Ectodermal cell (in vitro differentiated cells): ENCODE results near the gene NGEF.

ENCODE experiments used
- H3K27ac ChIP-seq: 2 replicates; pipeline ENCODE4 v1.7.0; 2013; ENCODE audit warnings: mild to moderate bottlenecking, low read depth, low read length; ENCODE audit not compliant: insufficient read depth, poor library complexity, severe bottlenecking
- H3K27me3 ChIP-seq: 2 replicates; pipeline ENCODE4 v1.7.0; 2013; ENCODE audit warnings: mild to moderate bottlenecking, low read length; ENCODE audit not compliant: insufficient read depth, control insufficient read depth, poor library complexity, severe bottlenecking
- H3K36me3 ChIP-seq: one replicate; pipeline ENCODE4 v1.7.0; 2013; ENCODE audit warnings: low read length; ENCODE audit not compliant: control insufficient read depth, insufficient read depth
- H3K4me1 ChIP-seq: one replicate; pipeline ENCODE4 v1.7.0; 2013; ENCODE audit warnings: low read length; ENCODE audit not compliant: control insufficient read depth, insufficient read depth
- H3K4me3 ChIP-seq: 2 replicates; pipeline ENCODE4 v1.7.0; 2013; ENCODE audit warnings: low read depth, low read length, control low read depth; ENCODE audit not compliant: insufficient read depth
- H3K9me3 ChIP-seq: 2 replicates; pipeline ENCODE4 v1.7.0; 2013; ENCODE audit warnings: mild to moderate bottlenecking, low read length, moderate library complexity; ENCODE audit not compliant: control insufficient read depth
- WGBS, 2 experiments: methylation state at CpG; one replicate each; pipeline ENCODE4 v1.1.7; 2013; ENCODE audit warnings: missing lambda C conversion rate in 2 of 2; 5-methylcytosine and 5-hydroxymethylcytosine counted together

The NGEF gene

GRCh38 chr2:232871835-232872736, 141.0 kb downstream of the NGEF start:
- H3K36me3 ChIP-seq, result no peaks in the 10 kb centered on the region
- peaks cover 4% of the 10 kb centered on the region for H3K4me1 ChIP-seq
- H3K4me3 ChIP-seq, result no peak overlapping the region
- H3K9me3 ChIP-seq, result no peaks in the 10 kb centered on the region
- no peak overlapping the region for H3K27ac ChIP-seq
- H3K27me3 ChIP-seq, result peaks cover 28% of the 10 kb centered on the region
- 90 to 91% methylated on average over 22 of the region's 22 CpGs for WGBS, 2 experiments

DNA sequence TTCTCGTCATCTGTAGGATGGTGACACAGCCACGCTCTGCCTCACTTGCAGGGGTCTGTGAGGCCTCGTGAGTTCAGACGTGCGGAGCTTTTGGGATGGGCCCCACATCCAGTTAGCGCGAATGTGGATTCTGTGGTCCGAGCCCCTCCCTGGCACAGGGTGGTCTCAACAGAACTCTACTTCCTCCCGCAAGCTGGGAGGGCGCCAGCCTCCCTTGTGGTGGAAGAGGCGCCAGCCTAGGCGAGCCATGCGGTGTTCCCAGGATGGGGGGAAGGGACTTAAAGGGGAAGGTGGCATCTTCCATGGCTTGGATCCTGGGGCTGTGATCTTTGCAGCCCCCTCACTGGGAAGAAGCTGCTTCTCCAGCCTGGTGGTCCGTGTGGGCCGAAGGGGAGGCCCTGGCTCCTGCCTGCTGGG, 141.6 kb downstream of the NGEF start:
- H3K4me3 ChIP-seq, result no peak overlapping the region
- 93% methylated on average over 15 of the region's 15 CpGs for WGBS, 2 experiments
- H3K4me1 ChIP-seq, result peaks cover 4% of the 10 kb centered on the region
- H3K27me3 ChIP-seq, result peaks cover 21% of the 10 kb centered on the region
- H3K27ac ChIP-seq, result no peak overlapping the region
- no peaks in the 10 kb centered on the region for H3K9me3 ChIP-seq
- no peaks in the 10 kb centered on the region for H3K36me3 ChIP-seq

DNA sequence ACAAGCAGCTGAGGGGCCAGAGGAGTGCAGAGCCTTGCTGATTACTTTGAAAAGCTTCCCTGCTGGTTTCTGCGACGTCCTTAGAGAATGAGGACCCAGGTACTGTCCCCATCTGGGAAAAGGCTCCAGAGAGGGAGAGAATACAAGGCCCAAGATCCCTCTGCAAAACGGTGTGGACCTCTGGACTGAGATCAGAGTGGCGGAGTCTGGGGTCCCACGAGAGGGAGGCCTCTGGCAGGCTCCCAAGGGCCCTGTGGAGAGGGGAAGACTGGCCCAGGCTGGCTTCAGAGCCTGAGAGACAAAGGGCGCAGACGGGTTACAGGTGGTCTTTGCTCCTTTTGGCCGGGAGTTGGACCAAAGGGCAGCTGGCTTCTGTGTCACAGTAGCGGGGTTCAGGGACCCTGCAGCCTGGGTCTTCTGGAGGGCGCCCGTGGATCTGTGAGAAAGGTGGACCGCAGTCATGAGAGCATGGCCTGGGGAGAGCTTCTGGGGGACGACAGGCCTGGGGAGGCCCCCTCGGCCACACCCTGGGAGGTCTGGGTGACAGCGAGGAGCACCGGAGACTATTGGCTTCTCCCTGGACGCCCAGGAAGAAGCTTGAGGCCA, 142.2 kb downstream of the NGEF start:
- H3K27me3 ChIP-seq, result peaks cover 16% of the 10 kb centered on the region
- no peaks in the 10 kb centered on the region for H3K9me3 ChIP-seq
- WGBS, 2 experiments, result 86 to 87% methylated on average over 17 of the region's 17 CpGs
- no peak overlapping the region for H3K4me3 ChIP-seq
- no peak overlapping the region for H3K27ac ChIP-seq
- no peaks in the 10 kb centered on the region for H3K36me3 ChIP-seq
- H3K4me1 ChIP-seq, result peaks cover 4% of the 10 kb centered on the region

- no peak within 1 kb of the TSS for H3K4me3 ChIP-seq
- H3K4me1 ChIP-seq, result peaks cover 4% of the 10 kb centered on the region
- H3K9me3 ChIP-seq, result no peaks in the 10 kb centered on the region
- WGBS, 2 experiments, result 91 to 94% methylated on average over 20 to 21 of the region's 21 CpGs
- no peak within 1 kb of the TSS for H3K27ac ChIP-seq
- H3K27me3 ChIP-seq, result peaks cover 9% of the 10 kb centered on the region
- no peaks in the 10 kb centered on the region for H3K36me3 ChIP-seq
These were observed 142.9 kb downstream of the NGEF start, which contains the start of gene SNORC for GRCh38 chr2:232870018-232870765. Gene SNORC, plus strand, starts transcription at chr2:232870264. Its CDS starts 78 bp downstream, at chr2:232870342.

GRCh38 chr2:232869138-232870017, 143.7 kb downstream of the NGEF start:
- 80% methylated on average over 15 of the region's 15 CpGs for WGBS, 2 experiments
- Histone ChIP-seq H3K27me3 (peaks cover under 1% of the 10 kb centered on the region), H3K4me1 (peaks cover 4% of the 10 kb centered on the region), H3K27ac (no peak overlapping the region), H3K9me3 (no peaks in the 10 kb centered on the region), H3K36me3 (no peaks in the 10 kb centered on the region), H3K4me3 (no peak overlapping the region)

DNA sequence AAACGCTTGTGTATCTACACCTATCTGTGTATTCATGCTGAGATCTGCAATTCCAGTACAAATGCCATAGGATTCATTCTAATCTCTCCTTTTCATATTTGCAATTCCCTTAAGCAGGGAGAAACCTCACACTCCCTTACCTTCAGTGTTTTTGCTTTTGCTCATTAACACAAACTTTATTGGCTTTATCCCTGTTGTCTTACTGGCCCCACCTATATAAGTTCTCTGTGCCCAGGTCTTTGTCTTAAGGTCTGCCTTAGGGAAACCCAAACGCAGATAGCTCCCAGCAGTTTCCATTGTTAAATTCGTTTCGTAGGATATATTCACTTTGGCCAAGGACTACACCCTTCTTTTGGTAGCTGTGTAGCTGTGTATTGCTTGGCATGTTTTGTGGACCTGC, 147.0 kb downstream of the NGEF start:
- H3K4me3 ChIP-seq, result no peak overlapping the region

DNA sequence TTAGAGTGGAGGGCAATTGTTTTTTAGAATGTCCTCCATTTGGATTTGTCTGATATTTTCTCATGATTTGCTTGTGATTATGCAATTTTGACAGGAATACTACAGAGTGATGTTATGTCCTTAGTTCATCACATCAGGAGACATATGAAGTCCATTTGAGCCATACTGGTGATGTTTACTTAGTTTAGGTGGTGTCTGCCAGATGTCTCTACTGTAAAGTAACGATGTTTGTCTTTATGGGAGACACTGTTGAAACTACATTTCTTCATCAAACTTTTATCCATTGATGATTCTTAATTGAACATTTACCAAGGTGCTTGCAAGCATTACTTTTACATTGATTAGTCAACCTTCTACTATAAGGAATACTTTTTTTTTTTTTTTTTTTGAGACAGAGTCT, 147.9 kb downstream of the NGEF start:
- WGBS, 2 experiments, result 86 to 100% methylated on average over 1 of the region's 1 CpG
- Histone ChIP-seq H3K27ac (no peak overlapping the region), H3K27me3 (no peaks in the 10 kb centered on the region), H3K9me3 (no peaks in the 10 kb centered on the region), H3K36me3 (no peaks in the 10 kb centered on the region), H3K4me3 (no peak overlapping the region), H3K4me1 (no peaks in the 10 kb centered on the region)

More for the DNA sequence above, 147.0 kb downstream of the NGEF start:
- no peaks in the 10 kb centered on the region for H3K36me3 ChIP-seq
- no peaks in the 10 kb centered on the region for H3K9me3 ChIP-seq
- H3K27me3 ChIP-seq, result no peaks in the 10 kb centered on the region
- H3K27ac ChIP-seq, result no peak overlapping the region
- H3K4me1 ChIP-seq, result peaks cover 4% of the 10 kb centered on the region
- WGBS, 2 experiments, result 85 to 96% methylated on average over 4 of the region's 4 CpGs

DNA sequence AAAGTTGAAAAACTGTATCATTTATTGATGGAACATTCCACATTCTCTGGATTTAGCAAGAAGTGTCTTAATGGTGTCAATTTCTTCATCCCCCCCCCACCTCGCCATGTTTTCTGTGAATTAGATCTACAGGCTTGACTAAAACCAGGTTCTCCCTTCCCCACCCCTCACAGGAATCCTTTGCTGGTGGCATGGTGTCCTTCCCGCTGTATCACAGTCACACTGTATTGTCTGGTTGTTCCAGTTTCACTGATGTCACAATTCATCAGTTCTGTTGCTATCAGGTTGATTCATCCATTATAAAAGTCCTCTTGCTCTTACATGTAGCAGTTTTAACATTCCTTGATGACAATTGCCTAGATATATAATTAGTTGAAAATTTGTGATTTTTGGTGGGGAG, 149.1 kb downstream of the NGEF start:
- H3K27ac ChIP-seq, result no peak overlapping the region
- H3K9me3 ChIP-seq, result no peaks in the 10 kb centered on the region
- no peaks in the 10 kb centered on the region for H3K36me3 ChIP-seq
- no peaks in the 10 kb centered on the region for H3K27me3 ChIP-seq
- WGBS, 2 experiments, result 92 to 94% methylated on average over 2 of the region's 2 CpGs
- no peak overlapping the region for H3K4me3 ChIP-seq
- H3K4me1 ChIP-seq, result no peaks in the 10 kb centered on the region

GRCh38 chr2:232861353-232861752, 151.7 kb downstream of the NGEF start:
- Histone ChIP-seq H3K36me3 (peaks cover 23% of the 10 kb centered on the region), H3K9me3 (no peaks in the 10 kb centered on the region), H3K4me1 (no peaks in the 10 kb centered on the region), H3K27ac (no peak overlapping the region), H3K4me3 (no peak overlapping the region), H3K27me3 (no peaks in the 10 kb centered on the region)
- 96% methylated on average over 5 of the region's 5 CpGs for WGBS, 2 experiments
